HG03378 (cell line): ENCODE data around the gene SKA2.
"Not testable (repeated sequence)": the region's sequence is repeated elsewhere in the genome, so short reads cannot be mapped to it uniquely, and the experiment has no call there.

ENCODE experiments used
- ATAC-seq: cut with Tn5 transposase; IDR thresholded peaks from one replicate; pipeline ENCODE4 v1.9.1; 2021; ENCODE audit warnings: mild to moderate bottlenecking, moderate library complexity; ENCODE audit not compliant: unreplicated experiment

SKA2 gene

GRCh38 chr17:59105852-59106462 lies 49.0 kb downstream of the SKA2 start:
- ATAC-seq = peak; percentile 18

- ATAC-seq = no peak
Observed at GRCh38 chr17:59101178-59101577, 53.8 kb downstream of the SKA2 start.

- no peak for ATAC-seq
Observed at GRCh38 chr17:59097876-59098275, 57.1 kb downstream of the SKA2 start.

- no peak for ATAC-seq
Observed at GRCh38 chr17:59094861-59095530, 60.0 kb downstream of the SKA2 start.

- no peak for ATAC-seq
Observed at GRCh38 chr17:59093702-59094231, 61.2 kb downstream of the SKA2 start.

- ATAC-seq = no peak
Observed at GRCh38 chr17:59093145-59093701, 61.8 kb downstream of the SKA2 start.

- not testable (repeated sequence) for ATAC-seq
Observed at GRCh38 chr17:59090593-59090992, 64.4 kb downstream of the SKA2 start.

GRCh38 chr17:59084154-59084553 lies 70.8 kb downstream of the SKA2 start:
- ATAC-seq = no peak

- ATAC-seq = no peak
Observed at GRCh38 chr17:59074494-59074893, 80.5 kb downstream of the SKA2 start.

- no peak for ATAC-seq
Observed at GRCh38 chr17:59073972-59074371, 81.0 kb downstream of the SKA2 start.

- no peak for ATAC-seq
Observed at GRCh38 chr17:59069856-59070255, 85.1 kb downstream of the SKA2 start.

GRCh38 chr17:59067756-59068155 lies 87.2 kb downstream of the SKA2 start:
- ATAC-seq = no peak

- no peak for ATAC-seq
Observed at GRCh38 chr17:59067340-59067739, 87.6 kb downstream of the SKA2 start.

GRCh38 chr17:59062509-59062908 lies 92.5 kb downstream of the SKA2 start:
- no peak for ATAC-seq
